Activated naive CD4-positive, alpha-beta T cell treated with anti-CD3 and anti-CD28 coated beads, Interleukin-2, amount 50 U/mL, for 72 hours (primary cell): ENCODE results near the gene KCP. TPM values are rescaled to one million over a fixed set of nuclear protein-coding genes. Genes with fewer than 3 reads are reported as not detected.

ENCODE experiments used
- ATAC-seq, 2 donors: fragments of 150-1000 bp; cut with Tn5 transposase; 2 replicates each; pipeline ENCODE4 v1.10.0; 2021; ENCODE audit warnings: mild to moderate bottlenecking in 2 of 2, moderate library complexity in 2 of 2
- DNase-seq, 2 donors: peaks; one replicate each; pipeline ENCODE4 v3.0.0; 2021 to 2022; ENCODE audit warnings: low spot score in 2 of 2
- H3K27ac Mint-ChIP-seq, 2 donors: one replicate each; pipeline ENCODE4 v1.8.0; 2022; ENCODE audit warnings: mild to moderate bottlenecking in 2 of 2, mixed read lengths in 2 of 2
- H3K36me3 Mint-ChIP-seq, 2 donors: one replicate each; pipeline ENCODE4 v1.8.0; 2022; ENCODE audit warnings: mixed read lengths in 2 of 2
- H3K9me3 Mint-ChIP-seq, 2 donors: one replicate each; pipeline ENCODE4 v1.8.0; 2022; ENCODE audit warnings: mixed read lengths in 2 of 2
- total RNA-seq, 2 donors: library from RNA; stranded (reverse); gene quantifications; one replicate each; pipeline ENCODE4 v1.2.3, GENCODE V29; 2022

Gene KCP
- total RNA-seq, 2 donors from 2014 or later, result 0.16 TPM

- peaks cover 12 to 18% of the 10 kb centered on the region in 2 donors for H3K36me3 Mint-ChIP-seq
- ATAC-seq, result peak; percentile 30 to 53
- no peaks in the 10 kb centered on the region for H3K9me3 Mint-ChIP-seq
Observed at GRCh38 chr7:128863433-128863989, 47.0 kb downstream of the KCP start.

GRCh38 chr7:128862571-128863432, 47.7 kb downstream of the KCP start, which contains the start of gene ATP6V1F:
Gene ATP6V1F, plus strand, starts transcription at chr7:128862856. Its CDS starts 49 bp downstream, at chr7:128862905.
- Mint-ChIP-seq H3K9me3 (no peaks in the 10 kb centered on the region), H3K27ac (peak within 1 kb of the TSS; percentile 88 to 99), H3K36me3 (peaks cover 12 to 18% of the 10 kb centered on the region in 2 donors)
- ATAC-seq (peak; percentile 91 to 94), DNase-seq (peak; percentile 99 to 100)

More at GRCh38 chr7:128863433-128863989, 47.0 kb downstream of the KCP start:
- H3K27ac Mint-ChIP-seq, result peak overlapping the region; percentile 88 to 99
- peak in 1 of 2 donors; percentile 55 for DNase-seq

GRCh38 chr7:128861957-128862570, 48.4 kb downstream of the KCP start:
- ATAC-seq (no peak), DNase-seq (no peak)
- Mint-ChIP-seq H3K36me3 (peaks cover 12 to 18% of the 10 kb centered on the region in 2 donors), H3K27ac (peak overlapping the region; percentile 88 to 99), H3K9me3 (no peaks in the 10 kb centered on the region)

- peaks cover 7 to 16% of the 10 kb centered on the region in 2 donors for H3K36me3 Mint-ChIP-seq
- DNase-seq, result no peak
- H3K9me3 Mint-ChIP-seq, result no peaks in the 10 kb centered on the region
- no peak for ATAC-seq
- no peak overlapping the region for H3K27ac Mint-ChIP-seq
Observed at GRCh38 chr7:128860158-128861073, 50.1 kb downstream of the KCP start.

GRCh38 chr7:128859232-128860157, 51.0 kb downstream of the KCP start:
- ATAC-seq (no peak), DNase-seq (no peak)
- Mint-ChIP-seq H3K9me3 (no peaks in the 10 kb centered on the region), H3K27ac (no peak overlapping the region), H3K36me3 (peaks cover 6 to 12% of the 10 kb centered on the region in 2 donors)

- no peak for ATAC-seq
- H3K9me3 Mint-ChIP-seq, result no peaks in the 10 kb centered on the region
- H3K27ac Mint-ChIP-seq, result no peak overlapping the region
- H3K36me3 Mint-ChIP-seq, result peaks cover 6 to 12% of the 10 kb centered on the region in 2 donors
- DNase-seq, result no peak
Observed at GRCh38 chr7:128858380-128859231, 51.9 kb downstream of the KCP start.

GRCh38 chr7:128856001-128856718, 54.3 kb downstream of the KCP start:
- DNase-seq (no peak), ATAC-seq (no peak)
- Mint-ChIP-seq H3K36me3 (no peaks in the 10 kb centered on the region), H3K9me3 (no peaks in the 10 kb centered on the region), H3K27ac (peak overlapping the region in 1 of 2 donors; percentile 36)

GRCh38 chr7:128855559-128855958, 55.0 kb downstream of the KCP start:
- H3K9me3 Mint-ChIP-seq, result no peaks in the 10 kb centered on the region
- peak overlapping the region in 1 of 2 donors; percentile 15 for H3K27ac Mint-ChIP-seq
- DNase-seq, result no peak
- no peak for ATAC-seq
- H3K36me3 Mint-ChIP-seq, result no peaks in the 10 kb centered on the region

- no peak for DNase-seq
- no peak for ATAC-seq
- Mint-ChIP-seq H3K9me3 (no peaks in the 10 kb centered on the region), H3K27ac (no peak overlapping the region), H3K36me3 (no peaks in the 10 kb centered on the region)
Observed at GRCh38 chr7:128854396-128854795, 56.1 kb downstream of the KCP start.

- ATAC-seq, result no peak
- no peaks in the 10 kb centered on the region for H3K36me3 Mint-ChIP-seq
Observed at GRCh38 chr7:128853799-128854198, 56.7 kb downstream of the KCP start.

GRCh38 chr7:128852537-128853254, 57.8 kb downstream of the KCP start:
- ATAC-seq (no peak), DNase-seq (no peak)
- Mint-ChIP-seq H3K9me3 (no peaks in the 10 kb centered on the region), H3K27ac (peak overlapping the region in 1 of 2 donors; percentile 81), H3K36me3 (no peaks in the 10 kb centered on the region)

More at GRCh38 chr7:128853799-128854198, 56.7 kb downstream of the KCP start:
- DNase-seq, result no peak
- Mint-ChIP-seq H3K9me3 (no peaks in the 10 kb centered on the region), H3K27ac (no peak overlapping the region)

GRCh38 chr7:128849804-128850490, 60.6 kb downstream of the KCP start:
- Mint-ChIP-seq H3K36me3 (no peaks in the 10 kb centered on the region), H3K27ac (no peak overlapping the region), H3K9me3 (no peaks in the 10 kb centered on the region)
- DNase-seq (no peak), ATAC-seq (no peak)

- ATAC-seq (no peak), DNase-seq (no peak)
- Mint-ChIP-seq H3K27ac (no peak overlapping the region), H3K9me3 (no peaks in the 10 kb centered on the region), H3K36me3 (no peaks in the 10 kb centered on the region)
Observed at GRCh38 chr7:128849156-128849515, 61.4 kb downstream of the KCP start.
